Mucosa of descending colon (tissue), 3 donors: ENCODE measurements around the gene SH3RF3. TPM values are rescaled to one million over a fixed set of nuclear protein-coding genes. Genes with fewer than 3 reads are reported as not detected.

Experiments
- ATAC-seq: fragments of 200-7000 bp; cut with Tn5 transposase; one replicate; pipeline ENCODE4 v1.9.1; 2020; ENCODE audit warnings: mild to moderate bottlenecking, moderate library complexity
- DNase-seq, 3 donors: peaks; one replicate each; pipeline ENCODE4 v3.0.0-alpha.2; 2020
- H3K36me3 ChIP-seq: fragments of 200-600 bp; one replicate; pipeline ENCODE4 v1.8.0; 2021; ENCODE audit warnings: low read depth, mild to moderate bottlenecking
- H3K4me1 ChIP-seq: fragments of 200-600 bp; one replicate; pipeline ENCODE4 v1.8.0; 2021; ENCODE audit warnings: low read depth, mild to moderate bottlenecking
- H3K4me3 ChIP-seq: fragments of 200-600 bp; one replicate; pipeline ENCODE4 v1.8.0; 2021; ENCODE audit warnings: mild to moderate bottlenecking
- H3K9me3 ChIP-seq: fragments of 200-600 bp; one replicate; pipeline ENCODE4 v1.8.0; 2021; ENCODE audit warnings: mild to moderate bottlenecking
- CTCF ChIP-seq: fragments of 200-600 bp; IDR thresholded peaks from one replicate; pipeline ENCODE4 v1.8.0; 2022; ENCODE audit warnings: antibody characterized with exemption, mild to moderate bottlenecking
- intact Hi-C, 2 donors: fragments of 100-400 bp; cut with DNase I in 1 of 2; cut with micrococcal nuclease in 1 of 2; formaldehyde crosslinking; loops; one replicate each; pipeline versions ENCODE4 v1.11.0 to v1.11.1; 2022; cut with DNase I, micrococcal nuclease
- total RNA-seq, 3 donors: library from RNA; stranded (reverse); fragmentation: NEBNext Ultra II Directional in 2 of 3; extraction: Animal tissue kit (Norgen Biotek cat#: 25700) in 2 of 3; gene quantifications; one replicate each; pipeline versions ENCODE4 v1.2.1 to v1.2.4, GENCODE V29; 2021 to 2023
- donor health status: DM: no; HTN: no; CAD: no; lungs with moderate emphysema.
- donor health status: DM: no; HTN: no; CAD: no.
- donor health status: DM: no; HTN: yes; CAD: no.

Gene SH3RF3
- total RNA-seq, 3 donors from 2014 or later, result 1.9 to 3.7 (median 3.0) TPM

- no peaks in the 10 kb centered on the region for H3K9me3 ChIP-seq
- DNase-seq (no peak), ATAC-seq (no peak)
- intact Hi-C loops, result no loop called here
- no peaks in the 10 kb centered on the region for H3K4me1 ChIP-seq
- no peak for TF ChIP-seq CTCF
- H3K36me3 ChIP-seq, result no peaks in the 10 kb centered on the region
- H3K4me3 ChIP-seq, result no peak overlapping the region
Observed at GRCh38 chr2:109083771-109084170, 45.2 kb upstream of the SH3RF3 start.

- Histone ChIP-seq H3K4me1 (no peaks in the 10 kb centered on the region), H3K36me3 (no peaks in the 10 kb centered on the region), H3K4me3 (no peak overlapping the region), H3K9me3 (no peaks in the 10 kb centered on the region)
- ATAC-seq (no peak), DNase-seq (no peak)
- no peak for TF ChIP-seq CTCF
- intact Hi-C loops, result no loop called here
Observed at GRCh38 chr2:109084341-109084740, 44.7 kb upstream of the SH3RF3 start.

- Histone ChIP-seq H3K9me3 (no peaks in the 10 kb centered on the region), H3K4me1 (no peaks in the 10 kb centered on the region), H3K4me3 (no peak overlapping the region), H3K36me3 (no peaks in the 10 kb centered on the region)
- ATAC-seq (no peak), DNase-seq (no peak)
- TF ChIP-seq CTCF, result no peak
- intact Hi-C loops, result no loop called here
Observed at GRCh38 chr2:109085912-109086742, 42.9 kb upstream of the SH3RF3 start.

GRCh38 chr2:109086743-109087020, 42.3 kb upstream of the SH3RF3 start:
- DNase-seq, result no peak
- Histone ChIP-seq H3K36me3 (no peaks in the 10 kb centered on the region), H3K4me3 (no peak overlapping the region), H3K4me1 (no peaks in the 10 kb centered on the region), H3K9me3 (no peaks in the 10 kb centered on the region)
- ATAC-seq, result no peak
- intact Hi-C loops, result no loop called here
- TF ChIP-seq CTCF, result no peak

GRCh38 chr2:109087055-109087663, 41.8 kb upstream of the SH3RF3 start:
- ATAC-seq (no peak), DNase-seq (no peak)
- no peaks in the 10 kb centered on the region for H3K4me1 ChIP-seq
- H3K4me3 ChIP-seq, result no peak overlapping the region
- H3K36me3 ChIP-seq, result no peaks in the 10 kb centered on the region
- no peaks in the 10 kb centered on the region for H3K9me3 ChIP-seq
- TF ChIP-seq CTCF, result no peak
- intact Hi-C loops, result no loop called here
